Nephron (organoid): ENCODE results near the gene KCNF1.

ENCODE experiments used
- H3K27ac Mint-ChIP-seq, 3 experiments: 2 replicates each; pipeline ENCODE4 v1.8.0; 2020; ENCODE audit warnings: mixed read lengths in 3 of 3, mild to moderate bottlenecking in 2 of 3, moderate library complexity in 1 of 3
- H3K27me3 Mint-ChIP-seq: 2 replicates; pipeline ENCODE4 v1.8.0; 2021; ENCODE audit warnings: low read depth, mild to moderate bottlenecking, moderate library complexity, mixed read lengths
- H3K36me3 Mint-ChIP-seq: 2 replicates; pipeline ENCODE4 v1.8.0; 2020; ENCODE audit warnings: low read depth, mixed read lengths
- H3K4me1 Mint-ChIP-seq: 2 replicates; pipeline ENCODE4 v1.8.0; 2020; ENCODE audit warnings: mixed read lengths
- H3K4me3 Mint-ChIP-seq, 3 experiments: 2 replicates each; pipeline ENCODE4 v1.8.0; 2020; ENCODE audit warnings: mild to moderate bottlenecking in 3 of 3, mixed read lengths in 3 of 3, moderate library complexity in 2 of 3
- H3K9me3 Mint-ChIP-seq: 2 replicates; pipeline ENCODE4 v1.8.0; 2020; ENCODE audit warnings: mixed read lengths
- CTCF ChIP-seq, 3 experiments: fragments of 200-600 bp; sonication (generic); IDR thresholded peaks; one replicate each; pipeline ENCODE4 v1.5.0; 2021; ENCODE audit warnings: antibody characterized with exemption in 3 of 3; ENCODE audit not compliant: unreplicated experiment in 3 of 3

The KCNF1 gene

GRCh38 chr2:10924859-10925258 lies 13.1 kb downstream of the KCNF1 start:
- H3K27me3 Mint-ChIP-seq = peaks cover 16% of the 10 kb centered on the region
- TF ChIP-seq CTCF (IDR thresholded peaks at IDR 0.05; ENCODE audit: unreplicated experiment in 3 of 3) = no peak
- H3K4me1 Mint-ChIP-seq = peaks cover 6% of the 10 kb centered on the region
- no peaks in the 10 kb centered on the region for H3K36me3 Mint-ChIP-seq
- H3K9me3 Mint-ChIP-seq = no peaks in the 10 kb centered on the region
- no peak overlapping the region for H3K4me3 Mint-ChIP-seq
- no peak overlapping the region for H3K27ac Mint-ChIP-seq

- Mint-ChIP-seq H3K36me3 (no peaks in the 10 kb centered on the region), H3K27ac (no peak overlapping the region), H3K4me1 (no peaks in the 10 kb centered on the region), H3K4me3 (no peak overlapping the region), H3K27me3 (peaks cover 16% of the 10 kb centered on the region), H3K9me3 (no peaks in the 10 kb centered on the region)
- no peak for TF ChIP-seq CTCF (IDR thresholded peaks at IDR 0.05; ENCODE audit: unreplicated experiment in 3 of 3)
Observed at GRCh38 chr2:10926191-10926820, 14.6 kb downstream of the KCNF1 start.

- peaks cover under 1% of the 10 kb centered on the region for H3K9me3 Mint-ChIP-seq
- peaks cover 32% of the 10 kb centered on the region for H3K4me1 Mint-ChIP-seq
- no peaks in the 10 kb centered on the region for H3K36me3 Mint-ChIP-seq
- H3K4me3 Mint-ChIP-seq = no peak overlapping the region
- TF ChIP-seq CTCF (IDR thresholded peaks at IDR 0.05; ENCODE audit: unreplicated experiment in 3 of 3) = no peak
- H3K27ac Mint-ChIP-seq = no peak overlapping the region
- H3K27me3 Mint-ChIP-seq = peaks cover 13% of the 10 kb centered on the region
Observed at GRCh38 chr2:10930721-10931516, 19.2 kb downstream of the KCNF1 start.

- no peak for TF ChIP-seq CTCF (IDR thresholded peaks at IDR 0.05; ENCODE audit: unreplicated experiment in 3 of 3)
- peaks cover 13% of the 10 kb centered on the region for H3K27me3 Mint-ChIP-seq
- H3K36me3 Mint-ChIP-seq = no peaks in the 10 kb centered on the region
- no peak overlapping the region for H3K4me3 Mint-ChIP-seq
- H3K4me1 Mint-ChIP-seq = peaks cover 36% of the 10 kb centered on the region
- H3K27ac Mint-ChIP-seq = no peak overlapping the region
- H3K9me3 Mint-ChIP-seq = peaks cover 2% of the 10 kb centered on the region
Observed at GRCh38 chr2:10931710-10932255, 20.0 kb downstream of the KCNF1 start.

- no peak overlapping the region for H3K4me3 Mint-ChIP-seq
- H3K9me3 Mint-ChIP-seq = peaks cover 6% of the 10 kb centered on the region
- TF ChIP-seq CTCF (IDR thresholded peaks at IDR 0.05; ENCODE audit: unreplicated experiment in 3 of 3) = no peak
- H3K36me3 Mint-ChIP-seq = no peaks in the 10 kb centered on the region
- peak overlapping the region; percentile 26 to 73 (median 45) for H3K27ac Mint-ChIP-seq
- H3K27me3 Mint-ChIP-seq = peaks cover 19% of the 10 kb centered on the region
- H3K4me1 Mint-ChIP-seq = peaks cover 36% of the 10 kb centered on the region
Observed at GRCh38 chr2:10932345-10933151, 20.8 kb downstream of the KCNF1 start.
